Choroid plexus epithelial cell (primary cell): ENCODE results near the gene CPLX1.

Experiments used
- DNase-seq: peaks from one replicate; pipeline ENCODE4 v3.0.0-alpha.2; 2010; ENCODE audit warnings: low read depth
- H3K4me3 ChIP-seq: 2 replicates; pipeline ENCODE4 v1.5.1; 2011; ENCODE audit warnings: low read depth, mild to moderate bottlenecking, control low read depth, low read length, moderate library complexity
- TF ChIP-seq, protein P1 (sequence below): conservative IDR thresholded peaks from 2 replicates; pipeline ENCODE4 v1.5.1; 2011; ENCODE audit warnings: low read depth, mild to moderate bottlenecking, control low read depth, inconsistent platforms, low read length, moderate library complexity

Gene CPLX1

DNA sequence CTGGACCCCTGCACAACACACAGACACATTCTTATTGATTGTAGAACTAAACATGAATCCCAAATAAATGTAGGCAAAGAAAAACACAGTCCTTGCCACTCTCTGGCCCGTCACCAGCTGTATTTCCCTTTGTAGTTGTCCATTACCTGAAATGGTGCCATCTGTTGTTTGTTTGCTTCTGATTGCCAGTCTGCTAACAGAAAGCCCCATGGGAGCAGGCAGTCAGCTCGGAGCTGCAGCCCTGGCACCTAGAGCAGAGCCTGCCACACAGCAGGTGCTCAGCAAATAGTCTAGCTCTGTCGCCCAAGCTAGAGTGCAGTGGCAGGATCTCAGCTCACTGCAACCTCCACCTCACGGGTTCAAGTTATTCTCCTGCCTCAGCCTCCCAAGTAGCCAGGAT lies 28.9 kb downstream of the CPLX1 start:
- TF ChIP-seq, protein P1, sequence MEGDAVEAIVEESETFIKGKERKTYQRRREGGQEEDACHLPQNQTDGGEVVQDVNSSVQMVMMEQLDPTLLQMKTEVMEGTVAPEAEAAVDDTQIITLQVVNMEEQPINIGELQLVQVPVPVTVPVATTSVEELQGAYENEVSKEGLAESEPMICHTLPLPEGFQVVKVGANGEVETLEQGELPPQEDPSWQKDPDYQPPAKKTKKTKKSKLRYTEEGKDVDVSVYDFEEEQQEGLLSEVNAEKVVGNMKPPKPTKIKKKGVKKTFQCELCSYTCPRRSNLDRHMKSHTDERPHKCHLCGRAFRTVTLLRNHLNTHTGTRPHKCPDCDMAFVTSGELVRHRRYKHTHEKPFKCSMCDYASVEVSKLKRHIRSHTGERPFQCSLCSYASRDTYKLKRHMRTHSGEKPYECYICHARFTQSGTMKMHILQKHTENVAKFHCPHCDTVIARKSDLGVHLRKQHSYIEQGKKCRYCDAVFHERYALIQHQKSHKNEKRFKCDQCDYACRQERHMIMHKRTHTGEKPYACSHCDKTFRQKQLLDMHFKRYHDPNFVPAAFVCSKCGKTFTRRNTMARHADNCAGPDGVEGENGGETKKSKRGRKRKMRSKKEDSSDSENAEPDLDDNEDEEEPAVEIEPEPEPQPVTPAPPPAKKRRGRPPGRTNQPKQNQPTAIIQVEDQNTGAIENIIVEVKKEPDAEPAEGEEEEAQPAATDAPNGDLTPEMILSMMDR = no peak
- DNase-seq = no peak
- H3K4me3 ChIP-seq = no peak overlapping the region

DNA sequence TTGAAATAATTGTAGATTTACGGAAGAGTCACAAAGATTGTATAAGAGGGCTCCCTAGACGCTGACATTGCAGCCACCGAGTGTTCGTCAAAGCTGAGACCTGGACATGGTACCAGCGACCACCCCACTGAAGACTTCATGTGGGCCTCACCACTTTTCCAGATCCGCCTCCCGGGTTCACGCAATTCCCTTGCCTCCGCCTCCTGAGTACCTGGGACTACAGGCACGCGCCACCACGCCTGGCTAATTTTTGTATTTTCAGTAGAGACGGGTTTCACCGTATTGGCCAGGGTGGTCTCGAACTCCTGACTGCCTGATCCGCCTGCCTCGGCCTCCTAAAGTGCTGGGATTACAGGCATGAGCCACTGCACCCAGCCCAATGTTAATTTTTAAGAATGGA lies 29.7 kb downstream of the CPLX1 start:
- H3K4me3 ChIP-seq = no peak overlapping the region
- no peak for DNase-seq
- TF ChIP-seq, protein P1 = no peak

DNA sequence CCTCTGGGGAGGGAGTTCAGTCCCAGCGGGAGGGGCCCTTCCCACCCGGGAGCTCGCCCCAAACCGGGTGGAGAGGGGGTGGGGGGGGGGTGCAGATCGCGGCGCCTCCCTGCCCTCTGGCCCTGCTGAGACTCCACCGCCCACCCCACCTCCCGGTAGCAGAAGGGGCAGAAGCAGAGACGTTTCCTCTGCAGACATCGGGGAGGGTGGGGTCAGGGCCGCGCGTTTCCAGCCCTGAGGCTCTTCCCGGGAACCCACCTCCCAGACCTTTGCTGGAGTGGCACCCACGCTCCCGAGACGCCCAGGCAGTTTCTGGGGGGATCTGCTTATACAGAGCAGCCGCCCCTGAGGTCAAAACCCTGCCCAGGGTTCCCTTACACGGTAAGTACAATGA lies 30.2 kb downstream of the CPLX1 start:
- DNase-seq = no peak
- no peak overlapping the region for H3K4me3 ChIP-seq
- TF ChIP-seq, protein P1 = no peak

DNA sequence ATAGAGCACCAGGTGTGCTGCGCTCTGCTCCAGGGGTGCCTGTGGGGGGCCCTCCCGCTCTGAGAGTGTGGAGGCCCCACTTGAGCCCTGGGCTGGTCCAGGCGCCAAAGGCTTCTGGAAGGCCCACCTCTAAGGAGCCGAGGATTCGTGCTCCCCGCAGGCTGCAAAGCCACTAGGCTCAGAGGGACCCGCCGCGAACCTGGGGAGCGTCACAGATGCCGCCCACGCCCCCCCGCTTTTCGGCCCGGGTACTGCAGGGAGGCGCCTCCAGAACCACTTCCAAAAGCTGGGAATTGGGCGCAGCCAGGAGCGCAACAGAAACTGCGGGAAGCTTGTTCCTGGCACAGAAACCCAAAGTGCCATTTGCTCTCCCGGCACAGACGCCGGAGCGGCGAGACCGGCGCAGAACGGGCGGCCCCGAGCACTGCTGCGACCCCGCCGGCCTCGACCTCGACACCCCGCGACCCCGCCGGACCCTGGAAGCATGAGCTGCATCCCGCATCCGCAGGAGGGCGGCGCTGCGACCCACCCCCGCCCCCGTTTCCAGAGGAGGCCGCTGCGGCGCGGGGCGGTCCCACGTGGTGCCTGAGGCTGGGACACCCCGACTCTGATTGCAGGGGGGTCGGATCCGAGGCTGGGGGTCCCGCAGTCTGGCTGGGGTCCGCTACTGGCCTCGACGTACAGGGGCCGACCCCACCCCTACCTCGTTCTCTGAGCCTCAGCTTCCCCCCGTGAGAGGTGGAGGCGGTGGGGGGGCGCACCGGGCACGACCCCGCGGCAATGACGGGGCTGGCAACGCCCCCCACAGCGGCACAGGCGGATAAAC lies 30.8 kb downstream of the CPLX1 start:
- no peak for DNase-seq
- TF ChIP-seq, protein P1 = no peak
- H3K4me3 ChIP-seq = no peak overlapping the region

DNA sequence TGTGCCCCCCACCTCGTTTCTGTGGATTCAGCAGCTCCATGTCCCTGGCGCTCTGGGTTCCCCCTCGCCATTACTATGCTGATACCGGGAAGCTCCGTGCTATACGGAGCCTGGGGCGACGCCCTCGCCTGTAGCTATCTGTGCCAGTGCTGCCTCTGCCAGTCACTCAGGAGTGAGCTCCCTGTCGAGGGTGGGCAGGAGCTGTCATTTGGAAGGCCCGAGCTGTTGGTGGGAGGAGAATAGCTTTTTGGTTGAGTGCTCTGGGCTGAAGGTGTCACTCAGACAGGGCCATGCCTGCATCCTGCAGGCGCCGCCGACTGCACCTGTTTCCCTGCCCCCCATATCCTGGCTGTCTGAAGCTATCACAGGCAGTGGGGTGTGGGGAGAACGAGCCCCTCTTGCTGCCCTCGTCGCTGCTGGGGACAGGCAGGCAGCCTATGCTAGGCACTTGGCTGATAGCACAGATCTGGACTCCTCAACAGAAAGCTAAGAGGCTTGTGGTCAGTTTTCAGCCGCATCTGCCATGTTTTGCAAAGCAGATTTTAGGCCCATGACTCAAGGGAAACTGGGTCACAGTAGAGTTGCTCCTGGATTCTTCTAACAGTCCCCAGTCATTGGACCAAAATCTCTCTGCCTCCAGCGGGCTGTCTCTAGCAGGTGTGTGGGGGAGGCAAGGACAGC lies 31.8 kb downstream of the CPLX1 start:
- peak; percentile 31 for DNase-seq
- TF ChIP-seq, protein P1 = no peak
- no peak overlapping the region for H3K4me3 ChIP-seq

DNA sequence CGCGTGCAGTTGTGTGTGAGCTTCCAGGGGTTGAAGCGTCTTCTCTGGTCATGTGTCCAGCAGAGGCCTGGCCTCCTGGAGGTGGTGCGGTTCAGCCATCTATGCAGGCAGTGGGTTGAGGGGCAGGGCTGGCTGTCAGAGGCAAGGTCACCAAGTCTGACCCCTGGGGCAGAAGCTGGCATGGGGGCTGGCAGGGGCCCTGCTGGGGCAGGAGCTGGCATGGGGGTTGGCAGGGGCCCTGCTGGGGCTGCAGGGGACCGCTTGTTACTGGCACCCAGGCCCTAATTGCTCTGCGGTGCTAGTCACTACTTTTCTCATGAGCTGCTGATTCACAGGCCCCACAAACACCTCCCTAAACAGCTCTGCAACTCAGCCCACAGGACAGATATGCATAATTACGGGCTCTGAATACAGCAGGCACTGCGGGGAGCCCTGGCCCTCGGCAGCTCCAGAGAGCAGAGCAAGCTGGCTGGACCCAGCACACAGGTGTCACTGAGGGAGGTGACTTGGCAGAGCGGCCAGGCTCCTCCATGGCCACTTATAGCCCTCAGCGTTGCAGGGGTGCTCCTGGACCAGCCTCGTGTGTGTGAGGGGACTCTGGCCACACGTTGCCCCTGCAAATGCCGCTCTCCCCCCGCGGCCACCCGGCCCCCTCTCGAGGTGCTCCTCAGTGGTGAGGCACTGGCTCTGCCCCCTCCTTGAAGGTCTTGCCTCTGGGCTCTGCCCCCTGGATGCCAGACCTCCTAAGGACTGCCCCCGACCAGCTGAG lies 32.7 kb downstream of the CPLX1 start:
- TF ChIP-seq, protein P1 = no peak
- H3K4me3 ChIP-seq = no peak overlapping the region
- no peak for DNase-seq
